G401.6 (cell line): ENCODE results near the gene RCL1.
A peak's percentile ranks its signal among the peaks of the same experiment; 100 is the strongest.
"Not testable (repeated sequence)": the region's sequence is repeated elsewhere in the genome, so short reads cannot be mapped to it uniquely, and the experiment has no call there.

Experiments
- FAIRE-seq: peaks from 2 replicates; lab custom pipeline; 2012; peaks lifted over from hg19 to GRCh38; lab: Jason Lieb, UNC

The RCL1 gene

DNA sequence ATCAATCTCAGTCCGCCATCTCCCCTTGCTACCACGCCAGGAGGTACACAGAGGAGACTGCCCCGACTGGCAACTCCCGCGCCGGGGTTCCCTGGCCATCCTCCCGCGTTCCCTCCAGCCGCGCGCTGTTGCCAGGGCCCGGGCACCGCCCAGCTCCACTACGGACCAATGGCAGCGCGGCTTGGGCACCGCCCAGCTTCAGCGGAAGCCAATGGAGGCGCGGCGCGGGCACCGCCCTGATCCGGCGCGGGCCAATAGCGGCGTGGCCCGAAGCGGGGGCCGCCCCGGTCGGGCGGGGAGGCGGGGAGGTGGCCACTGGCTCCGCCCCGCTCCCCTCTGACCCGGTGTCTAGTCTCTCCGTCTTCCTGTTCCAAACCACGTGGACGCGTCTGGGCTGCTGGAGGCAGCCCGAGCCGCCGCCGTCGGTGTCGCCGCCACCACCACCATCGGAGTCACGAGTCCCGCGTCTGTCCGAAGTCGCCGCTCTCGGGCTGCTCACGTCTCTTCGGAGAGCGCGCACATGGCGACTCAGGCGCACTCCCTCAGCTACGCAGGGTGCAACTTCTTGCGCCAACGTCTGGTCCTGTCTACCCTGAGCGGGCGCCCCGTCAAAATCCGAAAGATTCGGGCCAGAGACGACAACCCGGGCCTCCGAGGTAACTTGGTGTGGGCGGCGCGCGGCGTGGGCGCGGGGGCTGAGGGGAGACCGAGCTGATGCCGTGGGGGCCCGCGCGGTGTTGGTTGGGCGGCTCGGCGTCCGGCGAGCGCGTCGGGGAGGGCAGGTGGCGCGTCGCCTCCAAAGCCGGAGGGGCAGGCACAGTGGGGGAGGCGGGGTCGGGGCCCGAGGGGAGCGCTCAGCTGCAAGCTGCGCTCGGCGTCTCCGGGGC, at the start of gene RCL1:
Gene RCL1, plus strand, starts transcription at position 373 of the 887 bp plus-strand sequence. Its CDS starts 148 bp downstream, at position 521.
- FAIRE-seq, result peak; percentile 69

DNA sequence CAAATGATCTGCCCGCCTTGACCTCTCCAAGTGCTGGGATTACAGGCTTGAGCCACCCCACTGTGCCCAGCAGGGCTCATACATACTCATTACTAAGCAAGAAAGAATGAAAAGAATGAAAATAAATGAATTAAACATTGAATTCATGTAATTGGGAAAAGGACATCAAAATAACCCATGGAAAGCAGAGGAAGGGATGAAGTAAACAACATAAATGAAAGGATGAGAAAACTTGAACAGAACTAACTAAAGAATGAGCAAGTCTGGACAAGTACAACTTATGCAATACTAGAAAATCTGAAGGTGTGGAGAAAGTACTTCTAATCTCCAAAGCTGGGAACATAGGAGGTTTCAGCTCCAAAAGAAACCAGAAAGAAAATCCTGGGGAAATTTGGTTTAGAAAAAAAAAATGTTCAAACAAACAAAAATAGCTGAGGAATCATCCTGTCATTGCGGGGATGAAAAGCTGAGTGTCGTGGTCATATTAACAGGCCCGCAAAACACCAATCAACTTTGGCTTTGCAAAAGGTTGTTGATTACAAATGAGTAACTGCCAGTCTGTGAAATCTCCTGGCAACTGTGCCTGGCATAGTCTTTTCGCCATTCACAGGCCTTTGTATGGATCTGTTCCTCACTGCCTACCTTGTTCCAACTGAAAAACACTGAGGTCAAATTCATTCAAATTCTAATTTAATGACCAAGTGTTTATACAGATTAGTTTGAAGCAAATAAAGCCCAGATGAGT, 49.4 kb upstream of the RCL1 start:
- peak; percentile 31 for FAIRE-seq

- no peak for FAIRE-seq
Observed at GRCh38 chr9:4746278-4747030, 46.3 kb upstream of the RCL1 start.

GRCh38 chr9:4748612-4749011, 44.1 kb upstream of the RCL1 start:
- no peak for FAIRE-seq

DNA sequence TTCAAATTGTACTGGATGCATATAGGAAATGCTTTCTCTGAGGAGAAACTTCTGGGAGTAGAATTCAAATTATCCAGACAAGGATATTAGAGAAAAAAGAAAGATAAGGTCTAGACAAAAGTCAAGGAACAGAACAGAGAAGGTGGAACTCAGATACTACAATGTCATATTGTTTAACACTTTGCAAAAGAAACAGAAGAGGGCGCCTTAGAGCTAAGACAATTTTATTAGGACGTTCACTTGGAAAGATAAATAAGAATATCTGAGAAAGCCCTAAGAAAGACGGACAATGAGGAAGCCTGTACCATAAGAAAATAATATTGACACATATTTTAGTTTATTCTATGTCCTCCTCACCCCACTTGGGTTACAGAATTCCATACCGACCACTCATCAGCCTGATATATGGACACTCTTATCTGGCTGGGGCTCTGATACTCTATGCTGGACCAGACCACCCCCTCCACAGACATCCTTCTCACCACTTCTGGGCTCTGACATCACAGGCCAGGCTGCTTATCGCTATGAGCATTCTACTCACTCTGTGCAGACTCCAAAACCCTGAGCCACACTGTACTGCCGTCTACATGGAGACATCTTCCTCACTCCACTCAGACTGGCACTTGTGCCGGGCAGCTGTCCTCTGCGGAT, 42.6 kb upstream of the RCL1 start:
- FAIRE-seq, result peak; percentile 96

DNA sequence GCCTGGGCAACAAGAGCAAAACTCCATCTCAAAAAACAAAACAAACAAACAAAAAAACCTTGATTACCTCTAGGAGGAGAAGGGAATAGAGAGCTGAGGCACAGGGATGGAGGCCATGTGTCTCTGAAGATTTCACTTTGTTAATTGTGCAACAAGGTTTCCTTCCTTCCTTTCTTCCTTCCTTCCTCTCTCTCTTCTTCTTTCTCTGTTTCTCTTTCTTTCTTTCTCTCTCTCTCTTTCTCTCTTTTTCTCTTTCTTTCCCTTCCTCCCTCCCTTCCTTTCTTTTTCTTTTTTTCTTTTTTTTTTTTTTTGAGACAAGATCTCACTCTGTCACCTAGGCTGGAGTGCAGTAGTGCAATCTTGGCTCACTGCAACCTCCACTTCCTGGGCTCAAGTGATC, 38.2 kb upstream of the RCL1 start:
- FAIRE-seq, result not testable (repeated sequence)

DNA sequence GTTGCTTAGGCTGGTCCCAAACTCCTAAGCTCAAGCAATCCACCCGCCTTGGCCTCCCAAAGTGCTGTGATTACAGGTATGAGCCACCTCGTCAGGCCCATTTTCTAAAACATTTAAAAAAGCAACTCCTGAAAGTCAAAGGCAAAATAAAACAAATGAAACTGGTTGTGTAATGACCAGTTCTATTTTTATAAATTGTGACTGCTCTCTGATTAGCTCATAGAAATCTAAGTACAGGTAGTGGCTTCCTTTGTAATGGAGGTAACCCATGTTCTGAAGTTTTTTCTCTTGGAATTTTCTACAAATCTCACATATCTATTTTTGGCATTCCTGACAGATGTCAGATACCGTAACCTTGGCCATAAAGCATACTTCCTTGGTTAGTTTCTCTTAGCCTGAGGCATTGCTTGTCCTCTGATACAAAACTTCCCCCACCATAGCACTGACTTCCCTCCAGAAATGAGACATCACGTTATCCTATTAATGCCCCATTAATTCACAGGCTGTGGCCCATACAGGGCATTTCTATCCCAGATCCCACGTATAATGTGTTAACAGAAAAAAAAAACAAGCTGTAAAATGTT, 37.6 kb upstream of the RCL1 start:
- FAIRE-seq, result no peak

DNA sequence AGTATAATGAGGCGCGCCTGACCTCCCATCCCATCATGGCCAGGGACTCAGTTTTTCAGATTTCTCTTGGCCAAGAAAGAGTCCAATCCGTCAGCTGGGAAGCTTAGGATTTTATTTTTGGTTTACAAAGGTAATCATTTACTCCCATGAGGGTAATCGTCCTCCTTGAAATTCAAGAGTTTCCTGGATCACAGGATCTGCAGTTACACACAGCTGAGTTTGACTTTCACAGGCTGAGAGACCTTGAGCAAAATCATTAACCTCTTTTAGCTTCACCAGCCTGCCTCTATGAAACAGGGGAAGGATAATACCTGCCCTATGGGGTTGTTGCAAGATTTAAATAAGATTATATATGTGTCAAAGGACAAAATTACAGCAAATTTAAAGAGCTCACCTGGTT, 36.3 kb upstream of the RCL1 start:
- FAIRE-seq, result no peak

- no peak for FAIRE-seq
Observed at GRCh38 chr9:4760122-4760521, 32.6 kb upstream of the RCL1 start.

GRCh38 chr9:4762108-4762885, 30.4 kb upstream of the RCL1 start:
- peak; percentile 94 for FAIRE-seq

- FAIRE-seq, result no peak
Observed at GRCh38 chr9:4762886-4763541, 29.7 kb upstream of the RCL1 start.

GRCh38 chr9:4764033-4764432, 28.7 kb upstream of the RCL1 start:
- no peak for FAIRE-seq

- FAIRE-seq, result no peak
Observed at GRCh38 chr9:4768681-4769080, 24.1 kb upstream of the RCL1 start.

DNA sequence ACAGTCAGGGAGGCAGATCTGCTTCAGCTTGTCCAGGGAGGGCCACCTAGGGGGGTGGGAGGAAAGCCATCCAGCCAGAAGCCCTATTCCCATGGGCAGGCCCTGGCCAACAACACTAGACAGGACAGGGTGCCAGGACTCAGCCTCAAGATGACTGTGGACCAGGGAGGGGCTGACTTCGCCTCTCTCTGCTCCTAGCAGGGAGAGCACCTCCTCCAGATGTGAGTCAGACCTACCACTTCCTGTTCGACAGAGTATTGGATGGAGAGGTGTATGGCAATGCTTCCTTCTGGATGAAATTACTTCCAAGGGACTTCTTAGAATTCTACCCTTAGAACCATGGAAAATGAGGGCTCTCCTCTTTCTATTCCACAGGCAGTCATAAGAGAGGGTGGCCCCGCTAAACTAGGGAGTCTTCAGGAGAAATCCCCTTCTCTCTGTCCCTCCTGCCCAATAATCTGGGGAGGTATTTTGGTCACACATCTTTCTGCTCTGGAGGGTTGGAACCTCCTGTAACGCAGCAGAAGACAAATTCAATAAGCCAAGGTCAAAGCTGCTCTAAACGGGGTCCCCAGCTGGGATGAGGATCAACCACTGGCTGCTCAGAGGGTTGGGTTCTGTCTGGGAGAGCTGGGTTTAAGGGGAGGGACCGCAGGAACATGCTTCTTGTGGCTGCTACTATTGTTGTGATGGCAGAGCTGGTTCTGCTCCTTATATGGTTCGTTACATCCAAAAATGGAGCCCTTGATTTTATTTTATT, 23.2 kb upstream of the RCL1 start:
- FAIRE-seq, result no peak

GRCh38 chr9:4771788-4772187, 21.0 kb upstream of the RCL1 start:
- no peak for FAIRE-seq

DNA sequence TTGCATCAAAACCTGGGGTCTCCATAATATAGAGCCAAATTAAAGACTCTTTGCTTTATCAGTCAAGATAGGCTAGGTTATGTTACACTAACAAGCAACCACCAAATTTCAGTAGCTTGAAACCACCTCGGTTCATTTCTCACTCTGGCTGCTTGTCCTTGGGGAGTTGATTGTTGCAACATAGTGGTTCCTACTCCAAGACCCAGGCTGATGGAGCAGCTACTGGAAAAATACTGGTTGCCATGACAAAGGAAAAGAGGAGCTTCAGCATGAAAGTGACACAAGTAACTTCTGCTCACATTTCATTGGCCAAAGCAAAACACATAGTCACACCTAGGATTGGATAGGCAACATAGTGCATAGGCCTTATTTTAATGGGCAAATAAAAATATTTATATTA, 18.5 kb upstream of the RCL1 start:
- no peak for FAIRE-seq

GRCh38 chr9:4774958-4775357, 17.8 kb upstream of the RCL1 start:
- not testable (repeated sequence) for FAIRE-seq

- no peak for FAIRE-seq
Observed at GRCh38 chr9:4780651-4781050, 12.1 kb upstream of the RCL1 start.

DNA sequence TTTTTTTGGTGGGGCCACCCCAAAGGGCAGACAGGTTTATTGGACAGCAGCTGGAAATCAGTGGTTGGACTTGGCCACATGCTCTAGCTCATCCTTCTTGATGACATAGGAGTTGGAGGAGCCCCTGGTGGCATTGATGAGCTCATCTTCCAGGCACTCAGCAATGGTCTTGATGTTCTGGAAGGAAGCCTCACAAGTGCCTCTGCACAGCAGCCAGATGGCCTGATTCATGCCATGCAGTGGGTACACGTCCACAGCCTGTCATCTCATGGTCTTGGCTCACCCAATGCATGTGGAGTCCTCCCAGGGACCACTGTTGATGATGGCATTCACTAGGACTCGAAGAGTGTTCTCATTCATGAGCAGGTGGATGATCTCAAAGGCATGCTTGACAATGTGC, 11.3 kb upstream of the RCL1 start:
- FAIRE-seq, result no peak

- not testable (repeated sequence) for FAIRE-seq
Observed at GRCh38 chr9:4783191-4783590, 9.6 kb upstream of the RCL1 start.
